Lower lobe of right lung (tissue), 2 donors: ENCODE measurements around the gene KMT5B. TPM values are rescaled to one million over a fixed set of nuclear protein-coding genes. Genes with fewer than 3 reads are reported as not detected.

ENCODE experiments used
- ATAC-seq, 2 donors: fragments of 200-7000 bp; cut with Tn5 transposase; one replicate each; pipeline ENCODE4 v1.9.1; 2020 to 2022; ENCODE audit warnings: mild to moderate bottlenecking in 2 of 2, moderate library complexity in 2 of 2
- DNase-seq: peaks from one replicate; pipeline ENCODE4 v3.0.0-alpha.2; 2020
- H3K27ac ChIP-seq: fragments of 200-600 bp; one replicate; pipeline ENCODE4 v1.8.0; 2022
- H3K27me3 ChIP-seq: fragments of 200-600 bp; one replicate; pipeline ENCODE4 v1.8.0; 2022; ENCODE audit warnings: low read depth
- H3K36me3 ChIP-seq: fragments of 200-600 bp; one replicate; pipeline ENCODE4 v1.8.0; 2022; ENCODE audit warnings: mild to moderate bottlenecking
- H3K4me1 ChIP-seq: fragments of 200-600 bp; one replicate; pipeline ENCODE4 v1.8.0; 2022
- H3K4me3 ChIP-seq: fragments of 200-600 bp; one replicate; pipeline ENCODE4 v1.8.0; 2022; ENCODE audit warnings: mild to moderate bottlenecking
- H3K9me3 ChIP-seq: fragments of 200-600 bp; one replicate; pipeline ENCODE4 v1.8.0; 2022
- intact Hi-C: fragments of 100-400 bp; cut with DNase I; formaldehyde crosslinking; loops from one replicate; pipeline ENCODE4 v1.11.0; 2022
- total RNA-seq: library from RNA; stranded (reverse); fragmentation: NEBNext Ultra II Directional; extraction: Animal tissue kit (Norgen Biotek cat#: 25700); gene quantifications from one replicate; pipeline ENCODE4 v1.2.1, GENCODE V29; 2021
- TF ChIP-seq, protein P1 (sequence below): fragments of 200-600 bp; IDR thresholded peaks from one replicate; pipeline ENCODE4 v1.8.0; 2022; ENCODE audit warnings: antibody characterized with exemption, mild to moderate bottlenecking
- donor health status: DM: no; HTN: yes; CAD: no; lungs with severe emphysema.

KMT5B gene
- total RNA-seq, 1 donor from 2014 or later = 48.6 TPM

GRCh38 chr11:68201492-68201891 lies 11.6 kb downstream of the KMT5B start:
- intact Hi-C loops = no loop called here
- no peak overlapping the region for H3K4me3 ChIP-seq
- no peaks in the 10 kb centered on the region for H3K9me3 ChIP-seq
- TF ChIP-seq, protein P1, sequence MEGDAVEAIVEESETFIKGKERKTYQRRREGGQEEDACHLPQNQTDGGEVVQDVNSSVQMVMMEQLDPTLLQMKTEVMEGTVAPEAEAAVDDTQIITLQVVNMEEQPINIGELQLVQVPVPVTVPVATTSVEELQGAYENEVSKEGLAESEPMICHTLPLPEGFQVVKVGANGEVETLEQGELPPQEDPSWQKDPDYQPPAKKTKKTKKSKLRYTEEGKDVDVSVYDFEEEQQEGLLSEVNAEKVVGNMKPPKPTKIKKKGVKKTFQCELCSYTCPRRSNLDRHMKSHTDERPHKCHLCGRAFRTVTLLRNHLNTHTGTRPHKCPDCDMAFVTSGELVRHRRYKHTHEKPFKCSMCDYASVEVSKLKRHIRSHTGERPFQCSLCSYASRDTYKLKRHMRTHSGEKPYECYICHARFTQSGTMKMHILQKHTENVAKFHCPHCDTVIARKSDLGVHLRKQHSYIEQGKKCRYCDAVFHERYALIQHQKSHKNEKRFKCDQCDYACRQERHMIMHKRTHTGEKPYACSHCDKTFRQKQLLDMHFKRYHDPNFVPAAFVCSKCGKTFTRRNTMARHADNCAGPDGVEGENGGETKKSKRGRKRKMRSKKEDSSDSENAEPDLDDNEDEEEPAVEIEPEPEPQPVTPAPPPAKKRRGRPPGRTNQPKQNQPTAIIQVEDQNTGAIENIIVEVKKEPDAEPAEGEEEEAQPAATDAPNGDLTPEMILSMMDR = no peak
- H3K27me3 ChIP-seq = no peaks in the 10 kb centered on the region
- H3K4me1 ChIP-seq = peaks cover 66% of the 10 kb centered on the region
- H3K36me3 ChIP-seq = no peaks in the 10 kb centered on the region
- ATAC-seq (peak in 1 of 2 donors; percentile 47), DNase-seq (no peak)
- no peak overlapping the region for H3K27ac ChIP-seq

- DNase-seq (no peak), ATAC-seq (peak in 1 of 2 donors; percentile 51)
- Histone ChIP-seq H3K4me3 (no peak overlapping the region), H3K9me3 (no peaks in the 10 kb centered on the region), H3K27ac (no peak overlapping the region), H3K36me3 (no peaks in the 10 kb centered on the region), H3K4me1 (peaks cover 64% of the 10 kb centered on the region), H3K27me3 (no peaks in the 10 kb centered on the region)
- TF ChIP-seq, protein P1 = no peak
- intact Hi-C loops = no loop called here
These were observed 12.5 kb downstream of the KMT5B start for GRCh38 chr11:68200639-68201038.

- Histone ChIP-seq H3K27ac (no peak overlapping the region), H3K4me1 (peaks cover 53% of the 10 kb centered on the region), H3K9me3 (no peaks in the 10 kb centered on the region), H3K4me3 (no peak overlapping the region), H3K27me3 (no peaks in the 10 kb centered on the region), H3K36me3 (no peaks in the 10 kb centered on the region)
- DNase-seq (no peak), ATAC-seq (no peak)
- TF ChIP-seq, protein P1 = no peak
- intact Hi-C loops = no loop called here
These were observed 13.7 kb downstream of the KMT5B start for GRCh38 chr11:68199295-68199987.

DNA sequence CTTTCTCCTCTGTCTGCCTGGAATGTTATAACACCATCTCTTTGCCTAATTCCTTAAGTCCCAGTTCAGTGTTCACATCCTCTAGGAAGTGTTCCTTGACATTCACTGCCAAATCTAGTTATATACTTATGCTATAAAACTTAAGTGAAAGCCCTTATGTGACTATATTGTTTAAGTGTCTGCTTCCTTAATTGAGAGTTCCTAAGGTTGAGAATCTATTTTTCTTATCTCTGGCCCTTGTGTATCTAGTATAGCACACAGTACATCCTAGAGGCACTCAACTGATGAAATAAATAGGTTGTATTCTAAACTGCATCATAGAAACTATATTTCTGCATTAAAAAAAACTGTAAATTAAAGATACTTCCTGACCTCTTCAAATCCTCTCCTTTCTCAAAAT lies 16.9 kb downstream of the KMT5B start:
- TF ChIP-seq, protein P1 = no peak
- ATAC-seq (no peak), DNase-seq (no peak)
- intact Hi-C loops = no loop called here
- Histone ChIP-seq H3K4me1 (peaks cover 48% of the 10 kb centered on the region), H3K27me3 (no peaks in the 10 kb centered on the region), H3K36me3 (no peaks in the 10 kb centered on the region), H3K27ac (no peak overlapping the region), H3K4me3 (no peak overlapping the region), H3K9me3 (no peaks in the 10 kb centered on the region)

DNA sequence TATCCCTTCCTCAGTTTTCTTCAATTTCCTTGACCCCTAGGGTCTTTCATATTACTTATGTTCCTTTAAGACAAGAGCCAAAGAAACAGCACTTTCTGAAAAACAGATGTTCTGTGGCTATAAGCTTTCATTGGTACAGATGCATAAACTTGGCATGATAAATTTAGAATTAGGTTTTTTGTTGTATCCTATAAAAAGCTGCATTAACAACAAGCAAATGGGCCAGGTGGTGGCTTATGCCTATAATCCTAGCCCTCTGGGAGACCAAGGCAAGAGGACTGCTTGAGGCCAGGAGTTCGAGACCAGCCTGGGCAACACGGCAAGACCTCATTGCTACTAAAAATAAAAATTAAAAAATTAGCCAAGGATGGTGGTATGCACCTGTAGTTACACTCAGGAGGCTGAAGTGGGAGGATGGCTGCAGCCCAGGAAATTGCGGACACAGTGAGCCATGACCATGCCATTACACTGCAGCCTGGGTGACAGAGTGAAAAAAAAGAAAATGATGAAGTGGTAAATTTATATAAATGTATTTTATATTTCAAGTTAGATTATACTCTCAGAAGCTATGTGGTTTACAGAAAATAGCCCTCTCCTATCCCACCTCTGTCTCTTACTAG lies 18.3 kb downstream of the KMT5B start:
- no peak overlapping the region for H3K4me3 ChIP-seq
- intact Hi-C loops = no loop called here
- DNase-seq = no peak
- TF ChIP-seq, protein P1 = no peak
- no peaks in the 10 kb centered on the region for H3K36me3 ChIP-seq
- no peak for ATAC-seq
- H3K9me3 ChIP-seq = no peaks in the 10 kb centered on the region
- H3K27ac ChIP-seq = no peak overlapping the region
- no peaks in the 10 kb centered on the region for H3K27me3 ChIP-seq
- H3K4me1 ChIP-seq = peaks cover 42% of the 10 kb centered on the region
